GM12873 (cell line): Measurements from ENCODE around the gene CHID1.

Experiments used
- TF ChIP-seq, protein P1 (sequence below): IDR thresholded peaks from 2 replicates; pipeline ENCODE4 v1.5.1; 2012; ENCODE audit warnings: low read depth, mild to moderate bottlenecking, moderate library complexity, low read length, control low read depth; ENCODE audit not compliant: insufficient read depth; ENCODE audit errors: missing control alignments

The CHID1 gene

GRCh38 chr11:910589-911030, at the start of gene CHID1:
Gene CHID1 (minus strand): TSS chr11:910810. CDS start chr11:904816, 5,994 bp downstream.
- TF ChIP-seq, protein P1, sequence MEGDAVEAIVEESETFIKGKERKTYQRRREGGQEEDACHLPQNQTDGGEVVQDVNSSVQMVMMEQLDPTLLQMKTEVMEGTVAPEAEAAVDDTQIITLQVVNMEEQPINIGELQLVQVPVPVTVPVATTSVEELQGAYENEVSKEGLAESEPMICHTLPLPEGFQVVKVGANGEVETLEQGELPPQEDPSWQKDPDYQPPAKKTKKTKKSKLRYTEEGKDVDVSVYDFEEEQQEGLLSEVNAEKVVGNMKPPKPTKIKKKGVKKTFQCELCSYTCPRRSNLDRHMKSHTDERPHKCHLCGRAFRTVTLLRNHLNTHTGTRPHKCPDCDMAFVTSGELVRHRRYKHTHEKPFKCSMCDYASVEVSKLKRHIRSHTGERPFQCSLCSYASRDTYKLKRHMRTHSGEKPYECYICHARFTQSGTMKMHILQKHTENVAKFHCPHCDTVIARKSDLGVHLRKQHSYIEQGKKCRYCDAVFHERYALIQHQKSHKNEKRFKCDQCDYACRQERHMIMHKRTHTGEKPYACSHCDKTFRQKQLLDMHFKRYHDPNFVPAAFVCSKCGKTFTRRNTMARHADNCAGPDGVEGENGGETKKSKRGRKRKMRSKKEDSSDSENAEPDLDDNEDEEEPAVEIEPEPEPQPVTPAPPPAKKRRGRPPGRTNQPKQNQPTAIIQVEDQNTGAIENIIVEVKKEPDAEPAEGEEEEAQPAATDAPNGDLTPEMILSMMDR = no peak

GRCh38 chr11:959608-960007, 49.0 kb upstream of the CHID1 start:
- TF ChIP-seq, protein P1 = no peak

GRCh38 chr11:959027-959426, 48.4 kb upstream of the CHID1 start:
- TF ChIP-seq, protein P1 = no peak

- TF ChIP-seq, protein P1 = no peak
Measured at GRCh38 chr11:958101-958500, 47.5 kb upstream of the CHID1 start.

DNA sequence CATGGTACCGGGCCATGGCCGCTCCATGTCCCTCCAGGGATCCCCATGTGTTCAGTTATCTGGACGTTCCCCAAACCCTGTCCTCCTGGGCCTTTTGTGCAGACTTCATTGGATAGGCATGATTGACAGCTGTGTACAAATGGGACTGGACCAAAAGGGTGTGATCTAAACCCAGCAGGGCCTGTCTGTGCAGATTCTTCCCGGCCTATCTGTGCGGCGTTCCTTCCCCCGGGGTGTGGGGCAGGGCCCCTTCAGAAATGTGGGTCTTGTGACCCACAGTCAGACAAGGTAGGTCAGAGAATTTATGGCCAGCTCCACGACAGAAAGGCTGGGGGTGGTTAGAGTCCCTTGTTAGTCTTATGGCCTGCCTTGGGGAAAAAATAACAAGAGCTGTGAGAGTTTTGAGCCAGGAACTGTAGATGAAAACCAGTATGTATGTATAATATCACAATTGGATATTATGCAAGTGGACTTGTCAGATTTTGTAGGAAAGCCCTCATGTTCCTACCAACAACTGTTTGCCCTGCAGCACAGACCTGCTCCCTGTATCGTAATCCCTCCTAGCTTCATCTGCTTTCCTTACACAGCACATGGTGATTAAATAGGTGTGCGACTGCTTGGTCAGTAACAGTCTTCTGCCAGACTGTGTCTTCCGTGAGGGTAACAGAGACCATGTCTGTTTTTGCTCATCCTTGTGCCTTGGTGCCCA, 46.8 kb upstream of the CHID1 start:
- TF ChIP-seq, protein P1 = no peak

- TF ChIP-seq, protein P1 = no peak
Measured at GRCh38 chr11:955154-956063, 44.8 kb upstream of the CHID1 start.
